T follicular helper cell (primary cell): ENCODE data around the gene CRPPA.

Source experiments
- DNase-seq: peaks from one replicate; pipeline ENCODE4 v3.0.0-alpha.2; 2020; ENCODE audit warnings: low read depth

The CRPPA gene

DNA sequence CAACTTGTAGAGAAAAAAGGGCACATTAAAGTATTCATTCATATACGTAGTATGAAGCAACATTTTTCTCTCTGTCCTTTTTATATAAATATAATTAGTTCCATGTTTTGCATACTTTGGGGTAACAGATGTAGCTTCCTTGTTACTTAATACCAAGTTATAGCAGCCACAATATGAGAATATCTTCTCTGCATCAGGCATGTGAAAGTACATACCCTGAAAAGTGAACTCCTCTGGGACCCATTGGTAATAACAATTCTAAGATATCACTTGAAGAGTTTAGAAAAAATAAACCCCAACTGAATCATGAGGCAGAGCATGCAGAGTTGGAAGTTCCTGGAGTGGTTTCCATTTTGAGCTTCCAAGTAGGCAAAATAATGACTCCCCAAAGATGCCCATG, 2.4 kb upstream of the CRPPA start:
- DNase-seq, result no peak

DNA sequence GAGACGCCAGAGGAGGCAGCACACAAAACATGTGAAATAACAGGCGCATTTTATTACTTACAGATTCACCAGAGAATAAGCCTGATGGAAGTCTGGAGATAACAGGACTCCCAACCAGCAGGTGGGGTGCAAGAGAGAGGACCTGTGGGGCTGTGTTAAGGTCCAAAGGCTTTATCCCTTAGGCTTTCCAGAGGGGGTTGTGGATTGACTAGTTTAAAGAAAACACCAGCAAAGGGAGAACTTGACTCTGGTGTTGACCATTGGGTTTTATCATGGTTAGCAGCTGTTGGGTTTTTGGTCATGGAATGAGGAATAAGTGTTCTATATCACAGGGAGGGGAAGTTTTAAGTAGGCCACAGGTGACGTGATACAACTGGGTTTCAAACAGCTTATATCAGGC, 1.6 kb upstream of the CRPPA start:
- DNase-seq, result no peak

DNA sequence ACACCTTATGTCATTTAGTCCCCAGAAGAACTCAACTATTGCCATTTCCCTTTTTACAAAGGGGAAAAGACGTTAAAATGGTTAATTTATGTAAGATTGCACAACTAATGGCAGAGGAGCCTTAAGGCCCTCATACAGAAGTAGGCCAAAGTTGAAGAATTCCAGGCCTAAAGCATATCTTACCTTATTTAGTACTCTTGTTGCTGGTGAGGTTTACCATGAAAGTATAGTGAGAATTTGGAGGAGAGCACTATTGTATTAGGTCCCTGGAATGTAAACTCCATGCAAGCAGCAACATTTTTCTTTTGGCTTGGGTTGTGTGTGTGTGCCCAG, 731 bp upstream of the CRPPA start:
- DNase-seq, result no peak

DNA sequence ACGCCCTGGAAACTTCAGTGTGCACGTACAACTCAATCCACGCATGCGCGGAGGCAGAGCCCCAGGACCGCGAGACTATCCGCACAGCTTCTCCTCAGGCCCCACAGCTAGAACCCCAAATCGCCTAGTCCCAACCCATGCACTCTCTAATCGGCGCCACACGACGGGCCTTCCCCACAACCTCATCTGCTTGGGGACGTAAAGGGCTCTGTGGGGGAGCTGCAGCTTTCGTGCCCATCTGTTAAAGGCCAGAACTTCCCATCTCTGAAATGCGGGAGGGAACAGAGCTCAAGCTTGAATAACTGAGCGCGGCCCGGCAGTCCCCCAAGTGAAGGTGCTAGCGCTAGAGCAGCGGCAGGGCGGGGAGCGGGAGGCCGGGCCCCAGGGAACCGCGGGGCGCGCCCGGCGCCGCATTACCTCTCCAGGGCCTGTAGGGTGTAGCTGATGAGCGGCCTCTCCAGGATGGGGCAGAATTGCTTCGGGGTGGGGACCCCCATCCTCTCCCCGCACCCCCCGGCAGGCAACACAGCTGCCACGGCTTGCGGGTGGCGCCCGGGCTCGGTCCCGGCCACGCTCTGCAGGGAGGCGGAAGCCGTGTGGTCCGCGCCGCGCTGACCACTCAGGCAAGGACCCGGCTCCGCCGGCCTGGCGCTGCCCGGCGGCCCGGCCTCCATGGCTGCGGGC, 547 bp downstream of the CRPPA start:
- DNase-seq, result peak; percentile 76

DNA sequence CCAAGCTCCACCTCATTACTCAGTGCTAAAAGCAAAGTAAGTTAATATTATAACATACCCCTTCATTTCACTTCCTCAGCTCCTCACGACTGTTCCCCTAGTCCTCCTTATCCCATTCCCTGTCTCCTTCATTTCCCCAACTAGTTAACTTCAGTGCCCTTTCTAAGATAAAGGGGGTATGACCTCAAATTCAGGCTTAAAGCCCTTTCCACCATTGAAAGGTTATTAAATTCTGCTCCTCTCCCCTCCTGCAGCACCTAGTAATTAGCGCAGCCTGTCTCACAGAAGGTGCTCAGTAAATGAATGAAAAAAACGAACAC, 1.0 kb downstream of the CRPPA start:
- no peak for DNase-seq

DNA sequence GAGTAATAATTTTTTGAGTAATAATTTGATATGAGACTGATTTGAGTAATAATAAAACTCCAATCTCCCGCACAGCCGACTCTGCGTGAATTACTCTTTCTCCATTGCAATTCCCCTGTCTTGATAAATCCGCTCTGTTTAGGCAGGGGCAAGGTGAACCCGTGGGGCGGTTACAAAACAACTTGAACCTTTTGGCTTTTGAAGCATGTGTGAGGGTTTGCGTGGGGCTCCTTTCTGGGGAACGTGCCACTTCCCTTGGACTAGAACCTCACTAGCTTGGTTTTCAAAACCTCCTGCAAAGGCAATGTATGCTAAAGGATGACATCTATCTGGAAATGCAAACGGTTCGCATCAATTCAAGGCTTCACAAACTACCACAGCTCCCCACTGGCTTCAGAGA, 1.5 kb downstream of the CRPPA start:
- no peak for DNase-seq

DNA sequence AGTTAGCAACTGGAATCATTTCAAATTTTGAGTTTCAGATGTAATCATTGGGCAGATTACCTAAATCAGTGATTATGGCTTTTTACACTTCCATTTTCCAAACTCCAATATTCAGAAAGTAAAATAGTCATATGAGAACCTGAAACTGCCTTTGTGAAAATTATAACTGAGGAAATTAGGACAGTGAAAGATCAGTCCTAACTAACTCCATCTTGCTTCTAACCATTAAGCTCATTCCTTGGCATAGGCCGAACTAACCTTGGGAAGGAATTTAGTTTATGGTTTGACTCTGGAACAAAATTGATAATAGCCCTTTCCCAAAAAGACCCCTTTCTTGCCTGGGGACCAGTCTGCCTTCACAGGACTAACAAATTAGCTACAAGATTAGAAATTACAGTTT, 2.2 kb downstream of the CRPPA start:
- DNase-seq, result no peak

DNA sequence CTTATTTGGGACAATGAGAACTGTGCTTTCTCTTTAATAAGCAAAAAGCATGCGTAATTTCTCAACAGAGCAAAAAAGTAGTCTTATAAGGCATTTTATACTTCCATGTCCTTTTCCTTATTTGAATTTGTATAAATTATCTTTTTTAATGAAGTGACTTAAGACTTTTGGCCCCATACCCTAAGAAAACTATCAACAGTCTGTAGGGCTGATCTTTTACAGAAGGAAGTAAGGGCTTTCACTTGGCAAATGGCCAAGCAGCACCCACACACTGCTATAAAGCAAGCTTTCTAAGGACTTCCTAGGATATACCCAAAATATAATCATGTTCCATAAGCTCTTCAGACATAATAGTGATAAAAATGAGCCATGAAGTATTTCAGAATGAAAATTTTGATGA, 3.4 kb downstream of the CRPPA start:
- no peak for DNase-seq

DNA sequence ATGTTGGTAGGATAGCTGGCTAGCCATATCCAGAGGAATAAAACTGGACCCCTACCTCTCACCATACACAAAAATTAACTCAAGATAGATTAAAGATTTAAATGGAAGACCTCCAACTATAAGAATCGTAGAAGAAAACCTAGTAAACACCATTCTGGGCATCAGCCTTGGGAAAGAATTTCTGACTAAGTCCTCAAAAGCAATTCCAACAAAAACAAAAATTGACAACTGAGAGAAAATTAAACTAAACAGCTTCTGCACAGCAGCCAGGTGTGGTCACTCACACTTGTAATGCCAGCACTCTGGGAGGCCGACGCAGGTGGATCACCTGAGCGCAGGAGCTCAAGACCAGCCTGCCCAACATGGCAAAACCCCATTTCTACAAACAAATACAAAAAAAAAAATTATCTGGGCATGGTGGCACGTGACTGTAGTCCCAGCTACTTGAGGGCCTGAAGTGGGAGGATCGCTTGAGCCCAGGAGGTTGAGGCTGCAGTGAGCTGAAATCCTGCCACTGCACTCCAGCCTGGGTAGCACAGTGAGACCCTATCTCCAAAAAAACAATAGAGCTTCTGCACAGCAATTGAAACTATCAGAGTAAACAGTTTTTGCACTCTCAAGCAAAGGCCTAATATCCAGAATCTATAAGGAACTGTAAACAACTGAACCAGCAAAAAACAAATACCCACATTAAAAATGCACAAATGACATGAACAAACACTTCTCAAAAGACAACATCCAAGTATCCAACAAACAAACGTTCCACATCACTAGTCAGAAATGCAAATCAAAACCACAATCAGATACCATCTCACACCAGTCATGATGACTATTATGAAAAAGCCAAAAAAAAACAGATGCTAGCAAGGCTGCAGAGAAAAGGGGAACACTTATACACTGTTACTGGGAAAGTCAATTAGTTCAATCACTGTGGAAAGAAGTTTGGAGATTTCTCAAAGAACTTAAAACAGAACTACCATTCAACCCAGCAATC, 4.8 kb downstream of the CRPPA start:
- DNase-seq, result no peak

DNA sequence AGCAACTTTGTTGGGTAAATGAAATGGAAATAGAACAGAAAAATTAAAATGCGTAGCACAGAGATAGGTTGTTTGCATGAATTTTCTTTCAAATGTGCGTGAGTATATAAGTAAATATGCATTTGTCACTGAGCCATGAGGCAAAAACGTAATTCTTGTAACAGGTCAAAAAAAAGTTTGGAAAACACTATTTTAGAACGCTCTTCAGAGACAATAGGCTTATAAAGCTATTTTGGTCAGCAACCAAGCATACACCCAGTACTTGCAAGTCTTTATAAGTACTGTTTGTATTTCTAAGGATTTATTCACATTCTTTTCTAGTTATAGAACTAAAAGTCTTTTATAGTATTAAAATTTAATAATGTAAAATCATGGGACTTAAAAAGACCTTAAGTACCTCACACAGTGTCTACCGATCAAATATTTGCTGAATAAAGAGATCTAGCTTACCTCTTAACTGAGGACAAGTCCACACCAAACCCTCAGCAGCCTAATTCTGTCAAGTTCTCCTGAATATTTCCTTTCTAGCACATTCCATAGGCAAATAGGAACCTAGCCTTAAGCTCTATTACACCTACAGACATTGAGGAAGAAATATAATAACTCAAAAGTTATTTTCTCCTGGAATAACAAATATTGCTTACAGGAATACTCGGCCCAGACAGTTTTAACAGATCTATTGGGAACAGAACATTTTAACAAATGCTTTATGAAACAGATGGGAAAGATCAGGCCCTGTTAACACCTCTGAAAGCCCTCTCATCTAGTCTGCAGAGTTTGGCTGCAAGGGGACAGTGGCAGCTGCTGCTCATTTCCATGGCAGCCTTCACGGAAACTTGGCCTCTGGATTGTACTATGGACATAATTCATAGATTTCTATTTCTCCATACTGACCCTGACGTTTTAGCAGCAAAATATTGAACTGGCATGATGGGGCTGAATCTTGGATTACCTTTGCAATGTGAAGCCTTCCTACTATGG, 8.8 kb downstream of the CRPPA start:
- DNase-seq, result no peak

DNA sequence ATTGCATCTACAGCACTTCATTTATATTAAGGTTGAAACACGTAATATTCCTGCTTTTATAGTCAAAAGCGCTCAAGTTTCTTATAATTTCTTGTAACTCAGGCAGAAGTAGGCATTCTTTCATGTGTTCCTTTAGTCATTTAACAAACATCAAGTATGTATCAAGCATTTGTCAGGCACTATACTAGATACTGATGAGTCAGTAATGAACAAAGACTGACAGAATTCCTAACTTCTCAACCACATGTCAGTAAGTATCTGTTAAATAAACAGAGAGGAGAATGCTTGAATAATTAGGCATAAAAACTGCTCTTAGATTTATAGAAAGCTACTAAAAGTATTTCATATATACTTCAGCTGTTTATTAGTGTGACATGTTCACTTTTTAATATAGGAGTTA, 9.9 kb downstream of the CRPPA start:
- no peak for DNase-seq

DNA sequence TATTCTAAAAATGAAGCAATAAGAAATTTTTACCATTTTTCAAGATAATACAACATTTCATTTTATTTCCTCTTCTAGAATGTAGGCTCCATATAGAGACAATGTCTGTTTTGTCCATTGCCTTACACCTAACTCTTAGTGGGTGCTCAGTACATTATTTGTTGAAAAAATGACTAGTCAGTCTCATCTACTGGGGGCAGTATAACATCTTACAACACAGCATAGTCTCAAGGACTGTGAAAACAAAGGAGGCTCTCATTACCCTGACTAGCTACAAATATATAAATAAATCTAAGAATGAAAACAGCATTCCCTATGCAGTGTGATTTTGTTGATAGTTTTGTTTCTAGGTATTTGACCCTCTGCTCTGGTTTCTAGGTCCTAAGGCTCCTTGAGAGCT, 11.6 kb downstream of the CRPPA start:
- no peak for DNase-seq

DNA sequence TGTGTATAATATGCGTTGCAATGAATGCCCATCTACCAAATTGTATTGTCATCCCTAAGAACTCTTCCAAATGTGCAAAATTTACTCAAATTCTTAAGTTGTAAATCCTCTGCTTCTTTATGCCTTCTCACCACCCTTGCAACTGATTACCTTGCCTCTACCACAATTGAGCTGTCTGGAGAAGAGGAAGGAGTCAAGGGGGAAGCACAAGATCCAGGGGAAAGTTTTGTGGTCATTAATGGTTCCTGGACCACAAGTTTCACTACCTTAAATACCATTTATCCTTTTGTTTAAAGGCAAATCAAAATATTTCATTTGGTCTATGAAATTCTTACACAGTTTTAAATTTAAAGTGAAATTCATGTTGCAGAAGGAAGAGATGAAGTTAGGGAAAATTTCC, 16.7 kb downstream of the CRPPA start:
- DNase-seq, result no peak

DNA sequence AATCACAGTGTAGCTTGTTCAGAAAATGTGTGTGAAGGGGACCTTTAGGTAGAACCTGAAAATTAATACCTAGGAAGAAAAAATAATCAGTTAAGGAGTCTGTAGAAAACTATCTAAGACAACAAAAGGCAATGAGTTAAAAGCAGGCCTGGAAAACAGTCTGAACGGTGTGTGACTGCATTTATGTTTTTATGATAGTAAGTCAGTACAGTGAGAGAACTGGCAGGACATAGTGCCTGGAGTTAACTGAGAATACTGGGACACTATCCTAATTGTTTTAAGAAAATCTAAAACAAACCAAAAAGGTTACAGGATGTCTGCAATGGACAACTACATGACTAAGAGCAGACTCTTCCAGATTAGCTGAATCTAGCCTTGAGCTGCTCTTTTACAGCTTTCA, 17.9 kb downstream of the CRPPA start:
- no peak for DNase-seq

DNA sequence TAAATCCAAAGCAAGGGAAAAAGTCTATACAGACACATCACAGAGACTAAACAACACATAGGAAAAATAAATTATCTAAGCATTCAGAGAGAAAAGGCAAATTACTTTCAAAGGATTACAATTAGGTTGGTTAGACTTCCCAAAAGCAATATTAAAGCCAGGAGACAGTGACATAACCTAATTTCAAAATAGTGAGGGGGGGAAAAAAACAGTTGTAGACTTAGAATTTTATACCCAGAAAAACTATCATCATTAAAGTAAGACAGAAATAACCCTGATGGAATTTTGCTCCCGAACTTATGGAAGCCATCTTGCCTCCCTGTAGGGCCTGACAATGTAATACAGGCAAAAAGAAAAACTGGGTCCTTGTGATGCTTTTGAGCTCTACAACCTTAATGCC, 18.4 kb downstream of the CRPPA start:
- DNase-seq, result no peak

DNA sequence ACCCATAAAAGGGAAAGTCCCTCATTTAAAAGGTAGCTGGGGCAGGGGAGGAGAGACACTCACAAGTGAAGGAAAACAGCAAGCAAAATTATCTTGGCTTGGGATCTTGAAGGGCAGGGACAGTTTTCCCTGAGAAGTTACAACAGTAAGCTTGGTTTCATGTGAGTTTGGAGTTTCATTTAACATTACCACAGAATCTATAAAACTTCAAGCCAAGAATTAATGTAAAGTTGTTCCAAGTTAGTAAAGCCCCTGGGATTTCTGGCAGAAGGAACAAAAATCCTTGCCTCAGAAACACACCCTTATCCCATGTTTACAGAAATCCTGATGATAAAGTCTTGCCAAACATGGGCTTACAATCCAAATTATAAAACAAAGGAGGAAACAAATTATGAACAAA, 19.2 kb downstream of the CRPPA start:
- DNase-seq, result no peak

DNA sequence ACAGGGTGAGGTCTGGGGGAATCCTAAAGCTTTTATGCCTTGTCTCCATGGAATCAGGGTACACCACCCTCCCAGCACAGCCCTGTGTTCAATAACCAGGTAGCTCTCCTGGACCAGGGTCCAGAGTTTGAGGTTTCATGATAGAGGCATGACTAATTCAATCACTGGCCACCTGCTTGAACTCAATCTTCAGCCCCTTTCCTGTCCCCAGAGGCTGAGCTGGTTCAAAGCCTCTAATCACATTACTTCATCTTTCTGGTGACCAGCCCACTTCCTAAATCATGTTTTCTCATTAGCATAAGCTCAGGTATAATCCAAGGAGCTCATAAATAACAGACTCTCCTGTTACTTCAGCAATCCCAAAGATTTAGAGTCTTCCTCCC, 20.5 kb downstream of the CRPPA start:
- DNase-seq, result no peak

DNA sequence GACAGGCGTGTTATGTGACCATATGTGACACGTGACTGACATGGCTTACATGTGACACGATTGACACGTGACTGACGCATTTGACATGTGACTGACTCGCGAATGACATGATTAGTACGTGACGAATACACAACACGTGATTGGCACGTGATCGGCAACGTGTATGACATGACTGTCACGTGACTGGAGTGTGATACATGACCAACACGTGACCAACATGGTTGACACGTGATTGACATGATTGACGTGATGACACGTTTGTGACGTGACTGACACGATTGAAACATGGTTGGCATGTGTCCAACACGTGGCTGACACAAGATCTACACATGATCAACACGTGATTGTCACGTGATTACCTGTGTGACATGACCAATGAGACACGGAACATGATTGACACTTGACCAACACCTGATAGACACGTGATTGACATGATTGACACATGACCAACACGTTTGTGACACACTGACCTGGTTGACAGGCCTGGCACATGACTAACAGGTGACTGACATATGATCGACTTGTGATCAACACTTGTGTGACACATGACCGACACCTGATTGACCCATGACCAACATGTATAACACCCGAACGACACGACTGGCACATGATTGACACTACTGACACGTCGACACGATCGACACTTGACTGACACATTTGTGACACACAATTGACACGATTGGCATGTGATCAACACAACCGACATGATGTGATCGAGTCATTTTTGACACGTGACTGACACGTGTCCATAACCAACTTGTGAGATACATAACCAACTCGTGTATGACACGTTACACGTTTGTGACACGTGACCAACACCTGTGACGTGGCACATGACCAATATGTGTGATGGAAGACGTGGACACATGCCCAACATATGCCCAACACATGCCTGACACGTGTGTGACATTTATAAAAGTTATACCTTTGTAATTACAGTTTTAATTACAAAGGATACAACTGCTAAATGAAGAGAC, 21.1 kb downstream of the CRPPA start:
- no peak for DNase-seq

DNA sequence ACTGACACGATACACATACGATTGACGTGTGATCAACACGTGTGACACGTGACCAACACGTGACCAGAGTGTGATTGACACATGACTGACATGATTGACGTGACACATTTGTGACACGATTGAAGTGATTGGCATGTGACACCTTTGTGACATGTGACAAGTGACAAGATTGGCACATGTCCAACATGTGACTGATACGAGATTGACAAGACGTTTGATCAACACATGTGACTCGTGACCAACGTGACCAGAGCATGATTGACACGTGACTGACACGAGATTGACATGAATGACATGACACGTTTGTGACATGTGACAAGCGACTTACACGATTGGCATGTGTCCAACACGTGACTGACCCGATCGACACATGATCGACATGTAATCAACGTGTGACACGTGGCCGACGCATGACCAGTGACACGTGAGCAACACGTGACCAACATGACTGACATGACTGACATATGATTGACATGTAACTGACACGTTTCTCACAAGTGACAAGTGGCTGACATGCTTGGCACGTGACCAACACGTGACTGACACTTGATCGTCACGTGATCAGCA, 22.0 kb downstream of the CRPPA start:
- DNase-seq, result no peak

DNA sequence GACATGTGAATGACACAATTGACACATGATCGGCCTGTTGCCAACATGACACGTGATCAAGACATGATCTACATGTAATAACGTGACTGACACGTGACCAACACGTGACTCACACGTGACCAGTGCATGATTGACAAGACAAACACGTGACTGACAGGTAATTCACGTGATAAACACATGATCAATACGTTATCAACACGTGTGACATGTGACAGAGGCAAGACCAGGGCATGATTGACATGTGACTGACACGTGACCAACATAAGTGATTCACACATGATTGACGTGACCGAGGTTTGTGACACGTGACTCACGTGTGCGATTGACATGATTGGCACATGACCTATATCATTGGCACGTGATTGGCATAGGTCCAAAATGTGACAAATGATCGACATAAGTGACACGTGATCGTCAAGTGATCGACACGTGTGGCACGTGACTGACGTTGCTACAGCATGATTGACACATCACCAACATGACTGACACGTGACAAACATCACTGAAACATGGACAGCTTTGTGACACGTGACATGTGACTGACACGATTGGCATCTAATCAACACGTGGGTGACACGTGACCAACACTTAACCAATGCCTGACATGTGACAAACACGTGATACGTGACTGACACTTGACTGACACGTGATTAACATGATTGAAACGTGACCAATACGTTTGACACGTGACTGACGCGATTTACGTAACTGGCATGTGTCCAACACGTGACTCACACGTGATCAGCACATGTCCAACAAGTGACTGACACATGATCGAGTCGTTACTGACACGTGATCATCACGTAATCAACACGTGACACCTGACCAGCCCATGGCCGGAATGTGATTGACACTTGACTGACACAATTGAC, 23.0 kb downstream of the CRPPA start:
- no peak for DNase-seq
